ENCODE results near the gene CHKA.
A peak's percentile ranks its signal among the peaks of the same experiment; 100 is the strongest.

Gene CHKA

DNA sequence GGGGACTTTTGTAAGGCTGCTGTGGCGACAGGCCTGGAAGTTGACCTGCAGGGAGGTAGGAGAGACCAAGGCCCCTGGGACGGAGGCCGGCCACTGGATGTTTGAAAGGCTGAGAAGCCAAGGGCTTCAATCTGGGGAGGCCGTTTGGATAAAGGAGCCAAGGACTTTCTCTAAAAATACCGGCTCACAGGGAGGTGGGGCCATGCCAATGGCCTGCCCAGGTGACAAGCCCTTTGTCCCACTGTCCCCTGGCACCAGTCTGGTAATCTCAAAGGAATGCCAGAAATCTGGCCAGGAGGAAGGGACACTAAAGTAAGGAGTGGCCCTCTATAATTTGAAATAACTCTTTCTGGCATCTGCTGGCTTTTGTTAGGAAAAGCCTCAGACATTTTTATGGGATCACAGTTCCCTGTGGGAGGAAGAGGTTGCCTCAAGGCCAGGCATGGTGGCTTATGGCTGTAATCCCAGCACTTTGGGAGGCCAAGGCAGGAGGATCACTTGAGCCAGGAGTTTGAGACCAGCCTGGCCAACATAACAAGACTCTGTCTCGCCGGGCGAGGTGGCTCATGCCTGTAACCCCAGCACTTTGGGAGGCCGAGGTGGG is 1.9 kb upstream of the CHKA start:
- DNase-seq, result no peak
- Histone ChIP-seq H3K79me2 (ENCODE audit: low read length) (peaks cover 24% of the 10 kb centered on the region), H3K27ac (ENCODE audit: low read length) (no peak overlapping the region), H3K27me3 (replicated peaks; ENCODE audit: insufficient read depth, low read length) (no peaks in the 10 kb centered on the region), H3K4me1 (ENCODE audit: low read length) (peaks cover 11% of the 10 kb centered on the region), H3K4me3 (ENCODE audit: low read length) (no peak overlapping the region), H3K36me3 (replicated peaks; ENCODE audit: insufficient read depth, low read length) (no peaks in the 10 kb centered on the region), H3K9me2 (replicated peaks; ENCODE audit: insufficient read depth, low read length) (no peaks in the 10 kb centered on the region), H3K9me3 (replicated peaks; ENCODE audit: insufficient read depth, low read length) (no peaks in the 10 kb centered on the region), H3K4me2 (ENCODE audit: low read depth, low read length) (no peak overlapping the region), H3K9ac (ENCODE audit: low read length) (no peak overlapping the region), H2AFZ (ENCODE audit: low read length) (no peak overlapping the region), H3F3A (ENCODE audit: insufficient read depth, low read length) (peaks cover 3% of the 10 kb centered on the region; the same call in 1 of the 2 replicates), H4K20me1 (ENCODE audit: insufficient read depth, low read length) (no peaks in the 10 kb centered on the region)
- no peak for TF ChIP-seq EZH2 (optimal IDR thresholded peaks at IDR 0.05; ENCODE audit: low read depth, low read length)
- TF ChIP-seq, protein P1, sequence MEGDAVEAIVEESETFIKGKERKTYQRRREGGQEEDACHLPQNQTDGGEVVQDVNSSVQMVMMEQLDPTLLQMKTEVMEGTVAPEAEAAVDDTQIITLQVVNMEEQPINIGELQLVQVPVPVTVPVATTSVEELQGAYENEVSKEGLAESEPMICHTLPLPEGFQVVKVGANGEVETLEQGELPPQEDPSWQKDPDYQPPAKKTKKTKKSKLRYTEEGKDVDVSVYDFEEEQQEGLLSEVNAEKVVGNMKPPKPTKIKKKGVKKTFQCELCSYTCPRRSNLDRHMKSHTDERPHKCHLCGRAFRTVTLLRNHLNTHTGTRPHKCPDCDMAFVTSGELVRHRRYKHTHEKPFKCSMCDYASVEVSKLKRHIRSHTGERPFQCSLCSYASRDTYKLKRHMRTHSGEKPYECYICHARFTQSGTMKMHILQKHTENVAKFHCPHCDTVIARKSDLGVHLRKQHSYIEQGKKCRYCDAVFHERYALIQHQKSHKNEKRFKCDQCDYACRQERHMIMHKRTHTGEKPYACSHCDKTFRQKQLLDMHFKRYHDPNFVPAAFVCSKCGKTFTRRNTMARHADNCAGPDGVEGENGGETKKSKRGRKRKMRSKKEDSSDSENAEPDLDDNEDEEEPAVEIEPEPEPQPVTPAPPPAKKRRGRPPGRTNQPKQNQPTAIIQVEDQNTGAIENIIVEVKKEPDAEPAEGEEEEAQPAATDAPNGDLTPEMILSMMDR (IDR thresholded peaks at IDR 0.05; ENCODE audit: low read length), result no peak
- no peak for TF ChIP-seq EZH2phosphoT487 (IDR thresholded peaks at IDR 0.05; ENCODE audit: low read length)

- no peaks in the 10 kb centered on the region; the same call in 1 of the 2 replicates for H4K20me1 ChIP-seq (ENCODE audit: insufficient read depth, low read length)
- H3K9me3 ChIP-seq (replicated peaks; ENCODE audit: insufficient read depth, low read length), result no peaks in the 10 kb centered on the region
- H3K9me2 ChIP-seq (replicated peaks; ENCODE audit: insufficient read depth, low read length), result no peaks in the 10 kb centered on the region
- peaks cover 50% of the 10 kb centered on the region for H3K79me2 ChIP-seq (ENCODE audit: low read length)
- TF ChIP-seq EZH2 (optimal IDR thresholded peaks at IDR 0.05; ENCODE audit: low read depth, low read length) (no peak), EZH2phosphoT487 (IDR thresholded peaks at IDR 0.05; ENCODE audit: low read length) (no peak)
- TF ChIP-seq, protein P1 (IDR thresholded peaks at IDR 0.05; ENCODE audit: low read length), result no peak
- peak overlapping the region; percentile 94 for H3K4me2 ChIP-seq (ENCODE audit: low read depth, low read length)
- H3K27ac ChIP-seq (ENCODE audit: low read length), result peak overlapping the region; percentile 32; the same call in 1 of the 2 replicates
- H3K27me3 ChIP-seq (replicated peaks; ENCODE audit: insufficient read depth, low read length), result no peaks in the 10 kb centered on the region
- H3K9ac ChIP-seq (ENCODE audit: low read length), result peak overlapping the region; percentile 49; the same call in 1 of the 2 replicates
- peaks cover 11% of the 10 kb centered on the region for H3K4me1 ChIP-seq (ENCODE audit: low read length)
- no peaks in the 10 kb centered on the region for H3K36me3 ChIP-seq (replicated peaks; ENCODE audit: insufficient read depth, low read length)
- H3F3A ChIP-seq (ENCODE audit: insufficient read depth, low read length), result peaks cover 3% of the 10 kb centered on the region; the same call in 1 of the 2 replicates
- H3K4me3 ChIP-seq (ENCODE audit: low read length), result peak overlapping the region; percentile 73
- H2AFZ ChIP-seq (ENCODE audit: low read length), result peak overlapping the region; percentile 40; the same call in 1 of the 2 replicates
- DNase-seq, result peak; percentile 61
Measured at GRCh38 chr11:68120273-68121066, 718 bp downstream of the CHKA start.

DNA sequence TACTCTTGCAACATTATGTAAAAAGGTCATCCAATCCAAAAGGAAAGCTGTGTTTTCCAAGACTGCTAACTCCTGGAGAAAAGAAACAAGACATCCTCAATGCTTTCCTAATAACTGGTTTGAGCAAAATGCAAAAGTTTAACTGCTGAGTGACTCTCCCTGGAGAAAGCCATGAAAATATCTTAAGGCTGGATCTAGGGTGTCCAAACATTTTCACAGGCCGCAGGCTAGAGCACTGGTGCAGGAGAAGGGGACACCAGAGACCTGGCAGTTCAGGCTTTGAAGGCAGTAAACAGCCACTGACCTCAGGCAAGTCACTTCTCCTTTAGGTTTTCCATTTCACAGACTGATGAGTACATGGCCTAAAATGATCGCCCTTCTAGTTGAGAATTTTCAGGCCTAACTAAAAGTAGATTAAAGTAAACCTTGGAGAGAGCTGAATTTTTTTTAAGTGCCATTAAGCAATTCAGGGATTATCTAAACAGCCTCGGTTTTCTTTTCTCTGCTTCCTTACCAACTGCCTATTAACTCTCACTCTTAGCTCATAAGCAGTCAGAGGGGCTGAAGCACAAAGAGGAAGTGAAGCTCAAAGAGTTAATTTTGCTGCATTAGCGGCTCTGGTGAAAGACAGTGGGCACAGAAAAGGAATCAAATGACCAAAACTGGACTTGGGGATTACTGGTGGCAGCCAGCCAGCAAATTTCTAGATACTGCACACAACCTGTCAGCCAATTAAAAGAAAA is 2.3 kb downstream of the CHKA start:
- Histone ChIP-seq H3K9ac (ENCODE audit: low read length) (no peak overlapping the region), H3K4me2 (ENCODE audit: low read depth, low read length) (no peak overlapping the region; the same call in 1 of the 2 replicates), H4K20me1 (ENCODE audit: insufficient read depth, low read length) (no peaks in the 10 kb centered on the region; the same call in 1 of the 2 replicates), H3K79me2 (ENCODE audit: low read length) (peaks cover 66% of the 10 kb centered on the region), H3K4me3 (ENCODE audit: low read length) (no peak overlapping the region), H2AFZ (ENCODE audit: low read length) (no peak overlapping the region), H3K36me3 (replicated peaks; ENCODE audit: insufficient read depth, low read length) (no peaks in the 10 kb centered on the region), H3K27ac (ENCODE audit: low read length) (no peak overlapping the region), H3F3A (ENCODE audit: insufficient read depth, low read length) (peaks cover 3% of the 10 kb centered on the region; the same call in 1 of the 2 replicates), H3K9me3 (replicated peaks; ENCODE audit: insufficient read depth, low read length) (no peaks in the 10 kb centered on the region), H3K27me3 (replicated peaks; ENCODE audit: insufficient read depth, low read length) (no peaks in the 10 kb centered on the region), H3K9me2 (replicated peaks; ENCODE audit: insufficient read depth, low read length) (no peaks in the 10 kb centered on the region), H3K4me1 (ENCODE audit: low read length) (peaks cover 11% of the 10 kb centered on the region)
- TF ChIP-seq, protein P1 (IDR thresholded peaks at IDR 0.05; ENCODE audit: low read length), result no peak
- TF ChIP-seq EZH2phosphoT487 (IDR thresholded peaks at IDR 0.05; ENCODE audit: low read length) (no peak), EZH2 (optimal IDR thresholded peaks at IDR 0.05; ENCODE audit: low read depth, low read length) (no peak)
- no peak for DNase-seq

Data from MM.1S (cell line).